GF-D8 (cell line): ENCODE data around the gene ZBTB7C.
A peak's percentile ranks its signal among the peaks of the same experiment; 100 is the strongest.

ENCODE experiments used
- DNase-seq: peaks from one replicate; lab custom pipeline; 2025; lab: John Stamatoyannopoulos, UW

The ZBTB7C gene

DNA sequence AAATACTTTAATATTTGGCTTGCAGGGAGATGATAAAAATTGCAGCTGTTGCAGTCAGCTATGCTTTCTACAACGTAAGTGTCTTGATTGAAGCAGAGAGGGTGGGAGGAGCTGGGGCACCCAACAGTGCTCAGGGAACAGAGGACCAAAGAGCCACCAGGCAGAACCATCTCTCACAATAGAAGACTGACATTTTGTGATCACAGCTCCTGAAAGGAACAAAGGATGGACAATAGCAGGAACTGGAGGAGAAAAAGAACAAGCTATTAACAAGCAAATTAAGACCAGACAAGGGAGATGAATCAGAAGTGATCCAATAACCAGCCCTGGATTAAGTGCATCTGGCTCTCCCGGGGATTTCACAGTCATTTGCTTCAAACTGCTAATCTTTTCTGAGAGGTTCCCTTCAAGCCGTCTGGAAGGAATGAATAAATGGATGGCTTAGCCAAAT, 413.1 kb downstream of the ZBTB7C start:
- no peak for DNase-seq

DNA sequence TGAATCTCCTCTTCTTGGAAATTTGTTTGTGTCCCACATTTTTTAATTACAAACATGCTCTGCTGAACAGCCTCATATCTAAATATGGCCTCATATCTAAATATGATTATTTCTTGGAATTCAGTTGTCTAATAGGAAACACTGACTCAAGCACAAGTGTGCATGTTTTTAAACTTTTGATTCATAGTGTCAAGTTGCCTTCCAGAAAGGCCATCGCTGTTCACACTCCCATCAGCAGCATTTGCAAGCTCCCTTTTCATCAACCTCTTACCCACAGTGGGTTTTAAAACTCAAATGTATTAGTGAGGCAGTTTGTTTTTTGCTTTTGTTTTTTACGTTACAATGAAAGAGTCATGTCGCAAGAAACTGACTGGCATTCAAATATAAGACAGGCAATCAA, 413.5 kb downstream of the ZBTB7C start:
- DNase-seq = no peak

DNA sequence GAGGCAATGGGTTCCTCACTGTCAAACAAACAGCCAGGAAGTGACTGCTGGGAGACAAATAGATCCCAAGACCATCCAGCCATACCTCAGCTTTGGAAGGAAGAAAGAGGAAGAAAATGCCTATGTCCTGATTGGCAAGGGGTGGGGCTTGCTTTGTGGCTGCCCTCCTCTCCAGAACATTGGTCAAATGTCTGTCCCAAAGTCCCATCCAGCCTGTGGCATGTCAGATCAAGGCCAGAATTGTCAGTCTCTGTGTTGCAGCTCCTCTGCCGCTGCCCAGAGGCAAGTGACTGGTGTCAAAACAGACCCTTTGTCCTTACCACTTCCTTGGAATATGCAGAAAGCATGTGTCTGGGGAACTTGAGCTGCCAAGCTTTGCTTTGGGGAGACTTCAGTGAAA, 415.8 kb downstream of the ZBTB7C start:
- DNase-seq = no peak

DNA sequence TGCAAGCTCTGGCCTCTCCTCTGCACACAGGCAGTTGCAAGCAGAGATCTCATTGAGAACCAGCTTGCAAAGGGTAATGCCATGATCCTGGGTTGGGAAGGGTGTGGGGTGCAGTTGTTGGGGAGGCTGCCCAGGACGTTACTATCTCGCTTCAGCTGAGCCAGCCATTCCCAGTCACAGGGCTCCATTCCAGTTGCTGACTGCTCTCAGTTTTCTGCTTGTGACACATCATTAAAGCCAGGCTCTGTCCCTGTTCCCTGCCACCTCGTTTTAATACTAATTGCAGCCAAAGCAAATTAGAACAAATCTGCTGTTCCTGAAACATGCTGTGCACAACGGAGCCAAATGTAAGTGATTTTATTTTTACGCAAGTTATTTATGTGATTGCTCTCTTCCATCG, 416.2 kb downstream of the ZBTB7C start:
- no peak for DNase-seq

DNA sequence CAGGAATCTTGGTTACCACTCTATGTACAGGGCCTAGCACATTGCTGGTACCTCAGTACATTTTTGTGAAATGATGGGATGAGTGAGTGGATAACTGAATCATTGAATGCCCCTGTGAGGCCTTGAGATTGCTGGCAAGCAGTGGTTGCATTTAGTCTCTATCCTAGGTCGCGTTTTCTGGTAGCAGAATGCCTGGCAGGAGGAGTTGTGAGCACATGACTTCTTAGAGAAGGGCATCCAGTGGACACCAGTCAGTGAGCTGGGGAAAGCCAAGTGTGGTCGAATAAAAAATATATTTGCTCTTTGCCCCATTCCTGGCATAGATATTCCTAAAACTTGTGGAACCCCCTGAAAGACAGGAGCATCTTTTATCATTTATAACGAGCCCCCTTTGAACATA, 416.9 kb downstream of the ZBTB7C start:
- no peak for DNase-seq

DNA sequence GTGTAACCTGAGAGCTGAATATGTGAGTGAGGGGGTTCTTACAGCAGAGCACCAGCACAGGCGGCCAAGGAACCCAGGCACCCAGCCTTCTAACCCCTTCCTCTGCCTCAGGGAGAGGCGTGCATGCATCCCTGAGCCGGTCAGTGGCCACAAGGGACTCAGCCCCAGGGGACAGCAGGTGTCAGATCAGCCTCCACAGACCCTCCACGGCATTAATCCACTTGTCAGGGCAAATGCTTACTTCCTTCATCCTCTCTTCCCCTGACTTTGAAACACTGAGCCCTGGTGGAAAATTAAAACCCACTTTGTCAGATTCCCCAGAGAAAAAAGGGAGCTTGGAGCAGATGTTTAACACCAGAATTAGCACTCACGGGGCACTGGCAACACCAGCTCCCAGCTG, 418.2 kb downstream of the ZBTB7C start:
- no peak for DNase-seq

DNA sequence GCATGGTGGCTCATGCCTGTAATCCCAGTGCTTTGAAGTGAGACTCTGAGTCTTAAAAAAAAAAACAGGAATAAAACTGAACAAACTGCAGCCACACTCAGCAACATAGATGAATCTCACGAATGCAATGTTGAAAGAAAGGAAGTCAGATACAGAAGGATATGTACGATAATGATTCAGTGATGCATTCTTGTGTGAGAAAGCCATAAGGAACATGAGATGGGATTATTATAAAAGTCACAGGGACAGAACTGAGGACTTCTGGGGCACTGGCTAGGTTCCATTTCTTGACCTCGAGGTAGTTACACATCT, 421.8 kb downstream of the ZBTB7C start:
- peak; percentile 84 for DNase-seq

DNA sequence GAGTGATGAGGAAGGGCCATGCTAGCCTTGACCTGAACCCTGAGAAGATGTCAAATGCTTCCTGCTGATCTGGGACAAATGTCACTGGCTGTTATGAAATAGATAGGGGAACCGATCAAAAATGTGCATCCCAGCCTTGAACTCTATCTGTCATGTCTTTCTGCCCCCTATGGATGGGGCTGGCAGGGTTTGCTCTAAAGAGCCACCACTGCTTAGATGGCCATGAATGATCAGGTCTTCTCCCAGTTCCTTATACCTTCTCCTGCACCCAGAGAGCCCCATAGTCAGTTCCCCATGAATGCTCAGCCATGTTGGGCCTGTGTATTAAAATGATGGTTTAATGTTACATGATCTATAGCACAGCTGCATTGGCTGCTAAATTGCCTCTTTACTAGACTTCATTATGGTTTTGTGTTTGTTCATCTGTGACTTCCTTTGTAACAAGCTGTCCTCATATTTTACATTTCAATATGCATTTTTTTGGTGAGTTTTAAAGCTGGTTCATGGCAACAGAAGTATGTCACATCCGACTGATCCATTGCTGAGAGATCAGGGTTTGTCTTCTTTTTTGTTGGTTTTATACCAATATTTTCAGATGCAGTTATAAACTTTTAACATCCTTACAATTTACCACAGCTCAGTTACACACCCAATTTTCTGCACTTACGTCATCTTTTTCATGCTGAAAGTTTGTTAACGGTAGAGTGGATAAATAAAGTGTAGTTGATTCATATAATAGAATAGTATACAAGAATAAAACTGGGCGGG, 422.4 kb downstream of the ZBTB7C start:
- peak; percentile 73 for DNase-seq

DNA sequence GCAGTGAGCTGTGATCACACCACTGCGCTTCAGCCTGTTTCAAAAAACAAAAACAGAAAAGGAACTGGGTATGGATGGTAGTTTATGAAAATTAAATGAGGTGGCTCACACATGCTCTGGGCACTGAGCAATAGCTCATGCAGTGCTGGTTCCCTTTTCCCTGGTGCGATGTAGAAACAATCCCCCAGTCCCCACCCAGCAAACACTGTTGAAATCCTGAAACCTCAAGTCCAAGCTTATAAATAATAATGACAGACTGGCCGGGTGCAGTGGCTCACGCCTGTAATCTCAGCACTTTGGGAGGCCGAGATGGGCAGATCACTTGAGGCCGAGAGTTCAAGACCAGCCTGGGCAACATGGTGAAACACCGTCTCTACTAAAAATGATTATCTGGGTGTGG, 423.3 kb downstream of the ZBTB7C start:
- DNase-seq = peak; percentile 91

DNA sequence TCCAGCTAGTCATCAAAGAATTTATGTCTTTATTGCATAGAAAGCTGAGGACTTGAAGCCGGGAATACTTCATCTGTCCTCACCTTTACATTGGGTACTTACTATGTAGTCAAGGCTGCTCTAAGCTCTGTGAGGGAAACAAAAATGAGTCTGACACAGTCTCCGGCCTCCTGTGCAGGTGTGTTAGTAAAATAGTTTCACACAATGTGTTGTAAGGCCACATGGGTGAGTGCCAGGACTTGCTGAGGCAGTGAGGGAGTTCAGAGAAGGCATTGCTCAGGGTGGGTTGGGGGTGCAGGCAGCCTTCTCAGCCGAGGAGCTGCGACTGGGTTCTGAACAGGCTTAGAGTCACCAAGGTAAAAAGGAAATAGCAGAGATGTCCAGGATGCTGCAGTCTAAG, 424.2 kb downstream of the ZBTB7C start:
- no peak for DNase-seq

DNA sequence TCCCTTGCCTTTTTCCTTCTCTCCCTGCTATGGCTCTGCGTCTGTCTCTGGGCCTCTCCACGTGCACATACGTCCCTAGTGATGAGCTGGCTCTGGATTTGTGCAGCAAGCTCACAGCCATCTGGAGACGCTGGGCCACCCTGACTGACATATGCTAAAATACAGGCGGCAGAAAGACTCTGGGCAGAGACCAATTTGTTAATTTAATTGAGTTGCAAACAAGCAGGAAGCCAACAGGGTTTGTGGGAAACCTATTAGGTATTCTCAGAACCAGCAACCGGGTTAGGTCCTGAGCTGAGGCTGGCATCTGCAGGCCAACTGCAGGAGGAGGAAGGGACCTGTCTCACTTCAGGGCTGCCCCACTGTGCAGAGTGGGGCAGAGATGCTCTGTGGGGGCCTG, 425.2 kb downstream of the ZBTB7C start:
- DNase-seq = no peak

DNA sequence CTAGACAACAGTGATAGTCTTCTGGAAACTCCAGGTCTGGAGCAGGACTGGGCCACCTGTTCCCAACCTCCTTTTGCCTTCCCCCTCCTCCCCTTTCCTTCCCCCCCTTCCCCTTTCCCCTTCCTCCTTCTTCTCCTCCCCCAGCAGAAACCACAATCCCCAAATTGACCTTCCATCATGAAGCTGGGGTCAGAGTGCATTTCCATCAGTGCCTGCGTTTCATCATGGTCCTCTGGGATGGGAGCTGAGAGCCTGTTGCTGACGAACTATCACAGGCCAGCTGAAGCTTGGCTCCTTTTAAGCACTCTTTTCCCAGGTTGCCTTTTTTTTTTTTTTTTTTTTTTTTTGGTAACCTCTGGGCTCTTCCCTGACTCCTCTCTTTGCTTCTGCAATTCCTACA, 426.1 kb downstream of the ZBTB7C start:
- DNase-seq = no peak

DNA sequence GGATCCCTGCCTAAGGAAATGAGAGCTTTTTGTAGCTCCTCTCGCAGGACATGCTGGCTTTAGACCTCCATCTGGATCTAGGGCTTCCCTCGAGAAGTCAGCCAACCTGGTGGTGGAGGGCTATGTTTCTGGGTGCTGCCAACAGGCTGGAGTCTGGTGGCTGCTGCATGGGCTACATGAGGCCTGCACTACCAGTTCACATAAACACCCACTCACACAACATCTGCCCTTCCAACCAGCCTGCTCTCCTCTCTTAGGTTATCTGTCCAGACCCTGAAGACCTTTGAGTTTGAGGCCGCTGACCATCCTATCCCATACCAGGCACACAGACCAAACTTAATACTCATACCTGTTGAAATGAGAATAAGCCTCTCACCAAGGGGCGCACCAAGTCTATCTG, 427.4 kb downstream of the ZBTB7C start:
- DNase-seq = no peak

DNA sequence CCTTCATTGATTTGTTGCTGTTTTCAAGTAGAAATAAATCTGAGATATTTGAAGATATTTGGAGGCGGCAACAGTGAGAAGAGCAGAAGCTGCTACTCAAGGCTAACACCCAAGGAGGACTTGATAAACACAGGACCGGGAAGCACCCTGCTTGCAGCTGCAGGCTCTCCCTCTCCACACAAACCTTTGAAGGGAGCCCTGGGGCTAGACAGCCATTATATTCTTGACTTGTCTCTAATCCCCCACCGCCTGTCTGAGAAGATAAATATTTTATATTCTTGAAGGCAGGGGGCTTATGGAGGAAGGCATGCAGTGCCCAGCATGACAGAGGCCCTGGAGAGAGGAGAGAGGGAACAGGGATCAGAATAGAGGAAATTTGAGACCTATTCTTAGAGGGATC, 427.9 kb downstream of the ZBTB7C start:
- no peak for DNase-seq

DNA sequence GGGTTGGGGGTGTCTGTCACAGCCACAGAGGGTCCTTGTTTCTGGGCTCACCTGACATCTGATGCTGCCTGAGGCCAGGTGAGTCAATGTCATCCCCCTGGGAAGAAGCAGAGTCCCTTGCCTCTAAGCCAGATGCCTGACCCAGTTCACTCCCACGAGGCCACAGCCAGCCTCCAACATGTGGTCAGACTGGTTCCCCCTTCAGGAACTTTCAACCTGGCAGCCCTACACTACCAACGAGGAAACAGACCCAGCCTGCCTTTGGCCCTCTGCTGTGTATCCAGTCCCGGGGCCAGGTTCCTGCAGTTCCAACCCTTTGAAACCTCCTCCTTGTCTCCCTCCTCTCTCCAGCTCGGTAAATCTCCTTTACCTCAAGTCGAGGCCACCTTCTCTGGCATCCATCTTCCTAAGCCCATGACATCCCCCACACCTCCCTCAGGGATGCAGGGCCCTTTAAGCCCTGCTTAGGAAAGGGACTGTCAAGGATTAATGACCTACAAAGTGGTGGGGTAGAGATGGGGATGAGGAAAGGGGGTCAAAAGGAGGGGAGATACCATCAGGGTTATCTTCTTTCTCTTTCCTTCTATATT, 429.5 kb downstream of the ZBTB7C start:
- DNase-seq = no peak

DNA sequence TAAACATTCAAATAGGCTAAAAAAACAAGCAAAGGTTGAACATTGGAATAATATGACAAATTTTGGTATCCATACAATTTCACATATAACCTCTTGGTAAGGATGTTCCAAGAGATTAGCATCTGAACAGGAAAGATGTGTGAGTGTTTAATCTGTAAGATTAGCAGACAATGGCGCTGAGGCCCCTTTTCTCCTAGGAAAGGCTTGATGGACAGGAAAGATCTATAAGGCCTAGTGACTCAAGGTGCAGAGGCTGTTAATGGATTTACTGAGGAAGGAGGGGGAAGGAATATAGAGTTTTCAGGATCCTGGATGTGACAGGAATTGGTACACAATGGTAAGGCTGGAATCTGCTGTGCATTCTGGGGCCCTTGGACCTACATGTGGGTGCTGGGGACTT, 430.6 kb downstream of the ZBTB7C start:
- no peak for DNase-seq

DNA sequence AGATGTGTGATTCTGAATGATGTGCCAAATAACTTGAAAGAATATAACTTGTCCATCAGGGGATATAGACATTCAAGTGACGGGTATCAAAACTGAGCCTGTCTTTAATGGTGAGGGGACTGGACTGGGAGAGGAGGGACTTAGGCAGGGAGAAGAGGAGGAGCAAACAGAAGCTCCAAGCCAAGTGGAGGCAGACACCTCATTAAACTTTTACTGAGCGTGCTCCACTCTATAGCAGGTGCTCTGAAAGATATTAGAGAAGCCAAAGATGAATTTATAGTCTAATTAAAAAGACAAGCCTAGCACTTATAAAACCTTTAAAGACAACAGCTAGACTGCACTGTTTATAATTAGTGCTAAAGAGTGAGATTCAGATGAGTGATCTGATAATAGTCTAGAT, 431.0 kb downstream of the ZBTB7C start:
- no peak for DNase-seq
